Panc1 (cell line): ENCODE measurements around the gene ELAC1.

Experiments used
- CTCF ChIP-seq: fragments of 450-650 bp; IDR thresholded peaks from 2 replicates; pipeline ENCODE4 v1.5.1; 2017; ENCODE audit warnings: mild to moderate bottlenecking
- POLR2AphosphoS5 ChIP-seq: IDR thresholded peaks from 2 replicates; pipeline ENCODE4 v1.6.1; 2012; ENCODE audit warnings: mild to moderate bottlenecking, low read depth, low read length, moderate library complexity
- REST ChIP-seq, 2 experiments: IDR thresholded peaks; 2 replicates each; pipeline ENCODE4 v1.6.1; 2011 to 2012; ENCODE audit warnings: low read depth in 2 of 2, control low read depth in 1 of 2, low read length in 1 of 2, mild to moderate bottlenecking in 1 of 2, moderate library complexity in 1 of 2; ENCODE audit not compliant: insufficient read depth in 1 of 2
- SIN3A ChIP-seq: IDR thresholded peaks from 2 replicates; pipeline ENCODE4 v1.6.1; 2012; ENCODE audit warnings: low read depth, mild to moderate bottlenecking, low read length, moderate library complexity, borderline replicate concordance; ENCODE audit not compliant: insufficient read depth
- TCF7L2 ChIP-seq: IDR thresholded peaks from 2 replicates; pipeline ENCODE4 v1.6.1; 2011; ENCODE audit warnings: mild to moderate bottlenecking, low read depth, low read length, inconsistent platforms

GRCh38 chr18:51006948-51007789 is 39.3 kb downstream of the ELAC1 start:
- TF ChIP-seq CTCF (no peak), TCF7L2 (no peak), POLR2AphosphoS5 (no peak), SIN3A (no peak), REST (IDR thresholded peaks at IDR 0.05; ENCODE audit: insufficient read depth in 1 of 2, low read depth in 2 of 2, low read length in 1 of 2) (no peak)
